HepG2 (cell line): ENCODE measurements around the gene VPS13C. TPM values are rescaled to one million over a fixed set of nuclear protein-coding genes. Genes with fewer than 3 reads are reported as not detected.

ENCODE experiments used
- ATAC-seq: fragments of 200-7000 bp; cut with Tn5 transposase; 3 replicates; pipeline ENCODE4 v1.9.1; 2020; ENCODE audit warnings: mild to moderate bottlenecking, moderate library complexity
- BruUV-seq: library from RNA; stranded (reverse); fragments of 400-500 nt; replicated peaks from 2 replicates; lab custom pipeline; 2021; lab: Mats Ljungman, UMichigan
- CTCF ChIA-PET: fragments of 300-600 bp; formaldehyde crosslinking; extraction: SDS; loops from one replicate; lab custom pipeline; 2021; ENCODE audit warnings: low total read pairs, inconsistent platforms, low intra/inter-chr PET ratio; lab: Yijun Ruan, JAX
- POLR2A ChIA-PET: fragments of 350-600 bp; sonication (Branson Sonifier 250); formaldehyde crosslinking; loops from one replicate; lab custom pipeline; 2020; ENCODE audit warnings: antibody characterized with exemption, inconsistent platforms; lab: Yijun Ruan, JAX
- DNase-seq: peaks from one replicate; pipeline ENCODE4 v3.0.0-alpha.2; 2015; ENCODE audit warnings: low spot score
- FAIRE-seq: peaks from 3 replicates; lab custom pipeline; 2011; peaks lifted over from hg19 to GRCh38; lab: Jason Lieb, UNC
- H2AFZ ChIP-seq: one replicate; pipeline ENCODE4 v1.6.1; 2011; ENCODE audit warnings: low read length, inconsistent platforms
- H3K27ac ChIP-seq: fragments of 300-600 bp; 3 replicates; pipeline ENCODE4 v1.8.0; 2011; ENCODE audit warnings: mixed run types, mild to moderate bottlenecking, mixed read lengths, low read length, inconsistent platforms; ENCODE audit not compliant: insufficient read depth; ENCODE audit errors: extremely low read length
- H3K27me3 ChIP-seq, 2 experiments: fragments of 200-600 bp in 1 of 2; 2 replicates in 1 of 2; 3 replicates in 1 of 2; pipeline versions ENCODE4 v1.6.0 to v1.8.0; 2011; ENCODE audit warnings: low read length in 2 of 2, mild to moderate bottlenecking in 2 of 2, moderate library complexity in 2 of 2, inconsistent platforms in 1 of 2; ENCODE audit not compliant: insufficient read depth in 2 of 2, control insufficient read depth in 1 of 2
- H3K36me3 ChIP-seq, 2 experiments: fragments of 200-600 bp in 1 of 2; replicated peaks in 1 of 2; 2 replicates in 1 of 2; 3 replicates in 1 of 2; pipeline versions ENCODE4 v1.5.1 to v1.8.0; 2011; ENCODE audit warnings: low read length in 2 of 2, inconsistent platforms in 1 of 2; ENCODE audit not compliant: insufficient read depth in 2 of 2, control insufficient read depth in 1 of 2
- H3K4me1 ChIP-seq: 2 replicates; pipeline ENCODE4 v1.5.1; 2012; ENCODE audit warnings: low read length, inconsistent platforms; ENCODE audit not compliant: insufficient read depth
- H3K4me2 ChIP-seq: 2 replicates; pipeline ENCODE4 v1.6.0; 2011; ENCODE audit warnings: low read depth, low read length, inconsistent platforms
- H3K4me3 ChIP-seq, 3 experiments: fragments of 200-600 bp in 1 of 3; sonication (generic), shearing (Covaris generic) in 1 of 3; replicated peaks in 1 of 3; 2 replicates each; pipeline ENCODE4 v1.5.1; 2011 to 2016; ENCODE audit warnings: low read length in 3 of 3, inconsistent platforms in 2 of 3, low read depth in 2 of 3, mild to moderate bottlenecking in 2 of 3, control low read depth in 1 of 3, mixed read lengths in 1 of 3; ENCODE audit not compliant: insufficient read depth in 1 of 3
- H3K79me2 ChIP-seq: one replicate; pipeline ENCODE4 v1.6.1; 2011; ENCODE audit warnings: low read length, inconsistent platforms; ENCODE audit not compliant: insufficient read depth
- H3K9ac ChIP-seq: 2 replicates; pipeline ENCODE4 v1.6.0; 2011; ENCODE audit warnings: mild to moderate bottlenecking, low read depth, low read length, inconsistent platforms; ENCODE audit not compliant: insufficient read depth
- H3K9me3 ChIP-seq: 2 replicates; pipeline ENCODE4 v1.5.1; 2012; ENCODE audit warnings: mild to moderate bottlenecking, low read length
- H4K20me1 ChIP-seq: 2 replicates; pipeline ENCODE4 v1.6.0; 2011; ENCODE audit warnings: inconsistent platforms, mild to moderate bottlenecking, low read length, moderate library complexity; ENCODE audit not compliant: insufficient read depth
- DDIT3 ChIP-seq: sonication (generic); formaldehyde crosslinking; IDR thresholded peaks from 2 replicates; pipeline ENCODE4 v1.4.0; 2020; ENCODE audit warnings: mild to moderate bottlenecking, missing genetic modification reagents
- ETV6 ChIP-seq: sonication (generic); formaldehyde crosslinking; conservative IDR thresholded peaks from 2 replicates; pipeline ENCODE4 v1.4.0; 2020; ENCODE audit warnings: missing genetic modification reagents
- JDP2 ChIP-seq: sonication (generic); formaldehyde crosslinking; IDR thresholded peaks from 2 replicates; pipeline ENCODE4 v1.8.1; 2022; ENCODE audit warnings: missing genetic modification reagents, borderline replicate concordance
- MAFG ChIP-seq: sonication (generic); formaldehyde crosslinking; IDR thresholded peaks from 2 replicates; pipeline ENCODE4 v1.5.1; 2020; ENCODE audit warnings: mild to moderate bottlenecking, missing genetic modification reagents
- MED1 ChIP-seq: sonication (generic); formaldehyde crosslinking; IDR thresholded peaks from 2 replicates; pipeline ENCODE4 v1.4.0; 2020; ENCODE audit warnings: missing genetic modification reagents
- NFATC3 ChIP-seq: sonication (generic); formaldehyde crosslinking; IDR thresholded peaks from 2 replicates; pipeline ENCODE4 v1.5.1; 2020; ENCODE audit warnings: mild to moderate bottlenecking, missing genetic modification reagents
- RFXAP ChIP-seq: sonication (generic); formaldehyde crosslinking; IDR thresholded peaks from 2 replicates; pipeline ENCODE4 v1.4.0; 2020; ENCODE audit warnings: missing genetic modification reagents, borderline replicate concordance
- ZNF142 ChIP-seq: sonication (generic); formaldehyde crosslinking; IDR thresholded peaks from 2 replicates; pipeline ENCODE4 v1.4.0; 2020; ENCODE audit warnings: missing genetic modification reagents
- ZNF512B ChIP-seq: sonication (generic); formaldehyde crosslinking; IDR thresholded peaks from 2 replicates; pipeline ENCODE4 v1.5.1; 2020; ENCODE audit warnings: missing genetic modification reagents, mild to moderate bottlenecking, borderline replicate concordance
- ZNF552 ChIP-seq: sonication (generic); formaldehyde crosslinking; IDR thresholded peaks from 2 replicates; pipeline ENCODE4 v1.9.0; 2022; ENCODE audit warnings: missing genetic modification reagents, mild to moderate bottlenecking, borderline replicate concordance
- WGBS: methylation state at CpG from one replicate; pipeline ENCODE4 v1.1.6; 2017; ENCODE audit warnings: low lambda C conversion rate; 5-methylcytosine and 5-hydroxymethylcytosine counted together
- in situ Hi-C: cut with HindIII; loops from 2 replicates; pipeline ENCODE4 v1.10.0; 2017; ENCODE audit warnings: low pct_unique_long_range_greater_than_20kb; ENCODE audit not compliant: extremely low pct_ligation_motif_present
- intact Hi-C: fragments of 100-400 bp; cut with micrococcal nuclease; formaldehyde crosslinking; loops from one replicate; pipeline ENCODE4 v1.10.0; 2022; ENCODE audit not compliant: unreplicated experiment
- polyA plus RNA-seq, 8 experiments: library from polyadenylated mRNA; depleted of rRNA in 3 of 8; stranded (reverse) in 7 of 8; unstranded in 1 of 8; fragments of >200 nt; fragmentation: Illumina TruSeq in 4 of 8; extraction: Trizol in 4 of 8; gene quantifications; 2 replicates each; pipeline versions ENCODE4 v1.2.1 to v1.2.3, GENCODE V29; 2011 to 2016; ENCODE audit warnings: low read depth in 4 of 8, missing spikeins in 1 of 8, mixed read lengths in 1 of 8; ENCODE audit not compliant: insufficient read depth in 1 of 8
- total RNA-seq, 5 experiments: library from RNA; depleted of rRNA; stranded (reverse); fragments of >200 nt; fragmentation: Illumina TruSeq; extraction: Trizol; gene quantifications; 2 replicates each; pipeline ENCODE4 v1.2.3, GENCODE V29; 2016; ENCODE audit warnings: low read depth in 1 of 5

The VPS13C gene
- total and polyA plus RNA-seq, 2 of the 13 experiments (the other 11 are each of a cell fraction or from before 2014, with no cell fraction given): 10.9 to 26.8 TPM

- POLR2A ChIA-PET: no interaction called here
- TF ChIP-seq RFXAP (CRISPR knock-in tag) (no peak), MAFG (CRISPR knock-in tag) (no peak)
- TF ChIP-seq, all 625 proteins: peak for 0
- 95% methylated on average over 2 of the region's 2 CpGs for WGBS
- ATAC-seq: no peak
- no peaks in the 10 kb centered on the region for H3K9me3 ChIP-seq
- H3K79me2 ChIP-seq: no peaks in the 10 kb centered on the region
- no peak for FAIRE-seq
- no peak overlapping the region for H3K9ac ChIP-seq
- H3K4me1 ChIP-seq: no peaks in the 10 kb centered on the region
- no peak overlapping the region for H3K27ac ChIP-seq
- in situ Hi-C loops (no loop called here), intact Hi-C loops (no loop called here)
- H3K36me3 ChIP-seq: peaks cover 3 to 11% of the 10 kb centered on the region in 2 experiments; a peak in 2 of 5 replicates
- no peak for DNase-seq
- no peaks in the 10 kb centered on the region for H4K20me1 ChIP-seq
- CTCF ChIA-PET: no interaction called here
- no peaks in the 10 kb centered on the region for H3K27me3 ChIP-seq
- no peak overlapping the region for H3K4me2 ChIP-seq
- no peak overlapping the region for H3K4me3 ChIP-seq
- no TSS peak for BruUV-seq
- no peak overlapping the region for H2AFZ ChIP-seq
Observed at GRCh38 chr15:61987824-61988223, 72.4 kb downstream of the VPS13C start.

- no peak overlapping the region for H3K27ac ChIP-seq
- H3K9me3 ChIP-seq: no peaks in the 10 kb centered on the region
- H4K20me1 ChIP-seq: no peaks in the 10 kb centered on the region
- H2AFZ ChIP-seq: no peak overlapping the region
- CTCF ChIA-PET: no interaction called here
- DNase-seq (no peak), ATAC-seq (no peak), FAIRE-seq (no peak)
- POLR2A ChIA-PET: no interaction called here
- whole genome bisulfite sequencing: 97% methylated on average over 3 of the region's 3 CpGs
- peaks cover 3 to 24% of the 10 kb centered on the region in 2 experiments; a peak in 1 of 5 replicates for H3K36me3 ChIP-seq
- H3K4me2 ChIP-seq: no peak overlapping the region
- no peaks in the 10 kb centered on the region for H3K27me3 ChIP-seq
- H3K4me1 ChIP-seq: no peaks in the 10 kb centered on the region
- in situ Hi-C loops: no loop called here
- intact Hi-C loops: no loop called here
- BruUV-seq: no TSS peak
- H3K9ac ChIP-seq: no peak overlapping the region
- H3K4me3 ChIP-seq: no peak overlapping the region
- no peaks in the 10 kb centered on the region for H3K79me2 ChIP-seq
- TF ChIP-seq ZNF142 (CRISPR knock-in tag) (no peak), ZNF552 (CRISPR knock-in tag) (no peak), DDIT3 (no peak), MED1 (CRISPR knock-in tag) (no peak), NFATC3 (no peak), ETV6 (no peak), JDP2 (CRISPR knock-in tag) (no peak), ZNF512B (CRISPR knock-in tag) (no peak)
Observed at GRCh38 chr15:61983081-61983480, 77.2 kb downstream of the VPS13C start.
